Pancreas (tissue), 10 donors: ENCODE measurements around the gene GNAZ. TPM values are rescaled to one million over a fixed set of nuclear protein-coding genes. Genes with fewer than 3 reads are reported as not detected.

ENCODE experiments used
- ATAC-seq, 4 donors: fragments of 200-7000 bp; cut with Tn5 transposase; one replicate each; pipeline versions ENCODE4 v1.8.0 to v1.9.1; 2020; ENCODE audit warnings: mild to moderate bottlenecking in 4 of 4, moderate library complexity in 4 of 4
- DNase-seq, 6 donors: peaks; one replicate each; pipeline ENCODE4 v3.0.0-alpha.2; 2020
- FAIRE-seq: peaks from 2 replicates; lab custom pipeline; 2012; peaks lifted over from hg19 to GRCh38; lab: Jason Lieb, UNC
- H3K27ac ChIP-seq, 4 donors: fragments of 200-600 bp; sonication (generic); 1 replicate in 3 of 4; 2 replicates in 1 of 4; pipeline versions ENCODE4 v1.5.0 to v1.8.0; 2020
- H3K27me3 ChIP-seq, 4 donors: fragments of 200-600 bp; one replicate each; pipeline ENCODE4 v1.8.0; 2021
- H3K36me3 ChIP-seq, 3 donors: fragments of 200-600 bp; sonication (generic) in 1 of 3; one replicate each; pipeline versions ENCODE4 v1.5.0 to v1.8.0; 2020 to 2021
- H3K4me1 ChIP-seq, 3 donors: fragments of 200-600 bp; one replicate each; pipeline ENCODE4 v1.8.0; 2021
- H3K4me3 ChIP-seq, 4 donors: fragments of 200-600 bp; sonication (generic) in 2 of 4; one replicate each; pipeline versions ENCODE4 v1.5.0 to v1.8.0; 2020 to 2021
- H3K9me3 ChIP-seq, 4 donors: fragments of 200-600 bp; one replicate each; pipeline ENCODE4 v1.8.0; 2021
- CTCF ChIP-seq, 4 donors: fragments of 200-600 bp; sonication (generic) in 3 of 4; IDR thresholded peaks; one replicate each; pipeline versions ENCODE4 v1.5.0 to v1.8.0; 2021; ENCODE audit warnings: antibody characterized with exemption in 4 of 4
- WGBS, 2 donors: extraction: QIAGEN DNeasy Blood & Tissue Kit; methylation state at CpG; one replicate each; pipeline ENCODE4 v1.1.7; 2013; 5-methylcytosine and 5-hydroxymethylcytosine counted together
- intact Hi-C, 3 donors: fragments of 100-400 bp; cut with DNase I; formaldehyde crosslinking; loops; one replicate each; pipeline versions ENCODE4 v1.11.1 to v1.14.2; 2022
- polyA plus RNA-seq, 2 donors: library from polyadenylated mRNA; stranded (reverse); fragments of 200-250 nt; gene quantifications; one replicate each; pipeline ENCODE4 v1.2.3, GENCODE V29; 2013
- total RNA-seq, 6 donors: library from RNA; stranded (reverse); fragmentation: NEBNext Ultra II Directional in 4 of 6; extraction: Animal tissue kit (Norgen Biotek cat#: 25700) in 4 of 6; gene quantifications; one replicate each; pipeline versions ENCODE4 v1.2.1 to v1.2.4, GENCODE V29; 2021 to 2023
- donor health status: healthy with polysubstance abuse.
- donor health status: DM: no; HTN: no; CAD: no; lungs with moderate emphysema.
- donor health status: DM: no; HTN: no; CAD: no.
- donor health status: control.
- donor health status: control.
- donor health status: Bipolar disorder and iron deficiency.
- donor health status: DM: yes; HTN: yes; CAD: no.
- donor health status: DM: no; HTN: no; CAD: no.
- donor health status: DM: no; HTN: no; CAD: no.
- donor health status: DM: yes; HTN: yes; CAD: no.

The GNAZ gene
- total and polyA plus RNA-seq, 8 donors, result 0.88 to 9.7 (median 2.1) TPM

- ATAC-seq (no peak), FAIRE-seq (no peak), DNase-seq (peak in 2 of 6 donors; percentile 3 to 35)
- WGBS, 2 donors, result 74 to 77% methylated on average over 9 of the region's 9 CpGs
- H3K27ac ChIP-seq, result no peak overlapping the region
- no peak overlapping the region for H3K4me3 ChIP-seq
- no peaks in the 10 kb centered on the region for H3K27me3 ChIP-seq
- no peaks in the 10 kb centered on the region for H3K9me3 ChIP-seq
- H3K4me1 ChIP-seq, result no peaks in the 10 kb centered on the region
- no peak for TF ChIP-seq CTCF (IDR thresholded peaks at IDR 0.05)
- H3K36me3 ChIP-seq, result no peaks in the 10 kb centered on the region
- intact Hi-C loops, result no loop called here
Observed at GRCh38 chr22:23058481-23059283, 11.6 kb upstream of the GNAZ start.

DNA sequence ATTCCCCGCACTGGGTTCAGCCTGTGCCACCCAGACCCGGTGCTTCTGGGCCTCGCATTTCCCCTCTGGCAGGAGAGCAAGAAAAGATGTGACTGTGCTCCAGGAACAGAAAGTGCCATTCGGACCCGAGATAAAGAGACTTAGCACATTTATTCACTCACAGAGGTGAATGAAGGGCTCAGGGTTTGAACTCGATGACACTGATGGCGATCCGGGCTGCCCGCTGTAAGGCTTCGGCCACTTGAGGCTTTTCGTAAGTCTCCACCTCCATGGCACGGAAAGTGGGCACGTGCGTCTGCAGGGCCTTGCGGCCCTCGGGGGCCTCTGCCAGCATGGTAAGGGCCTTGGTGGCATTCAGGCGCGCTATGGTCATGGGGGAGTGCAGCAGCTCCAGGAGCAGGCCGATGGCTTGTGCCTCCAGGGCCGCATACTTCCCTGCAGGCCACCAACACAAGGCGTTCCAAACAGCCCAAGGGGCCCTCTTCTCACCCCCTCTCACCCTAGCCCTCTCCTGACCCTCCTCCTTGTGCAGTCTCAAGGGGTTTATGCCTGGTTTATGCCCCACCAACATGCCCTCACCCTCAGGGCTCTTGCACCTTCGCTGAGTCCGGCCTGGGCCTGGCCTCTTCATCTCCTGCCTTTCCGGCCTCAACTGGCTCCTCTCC, 10.9 kb upstream of the GNAZ start:
- Histone ChIP-seq H3K36me3 (no peaks in the 10 kb centered on the region), H3K9me3 (no peaks in the 10 kb centered on the region), H3K27ac (no peak overlapping the region), H3K4me1 (no peaks in the 10 kb centered on the region), H3K27me3 (no peaks in the 10 kb centered on the region), H3K4me3 (no peak overlapping the region)
- ATAC-seq (no peak), DNase-seq (peak in 3 of 6 donors; percentile 5 to 40 (median 35)), FAIRE-seq (no peak)
- WGBS, 2 donors, result 86 to 88% methylated on average over 24 of the region's 24 CpGs
- intact Hi-C loops, result no loop called here
- no peak for TF ChIP-seq CTCF (IDR thresholded peaks at IDR 0.05)

- Histone ChIP-seq H3K27ac (no peak overlapping the region), H3K4me1 (no peaks in the 10 kb centered on the region), H3K9me3 (no peaks in the 10 kb centered on the region), H3K27me3 (no peaks in the 10 kb centered on the region), H3K36me3 (no peaks in the 10 kb centered on the region), H3K4me3 (no peak overlapping the region)
- ATAC-seq (no peak), DNase-seq (peak in 4 of 6 donors; percentile 3 to 30 (median 16)), FAIRE-seq (no peak)
- WGBS, 2 donors, result 71 to 74% methylated on average over 9 of the region's 9 CpGs
- intact Hi-C loops, result no loop called here
- TF ChIP-seq CTCF (IDR thresholded peaks at IDR 0.05), result no peak
Observed at GRCh38 chr22:23060612-23061400, 9.5 kb upstream of the GNAZ start.

DNA sequence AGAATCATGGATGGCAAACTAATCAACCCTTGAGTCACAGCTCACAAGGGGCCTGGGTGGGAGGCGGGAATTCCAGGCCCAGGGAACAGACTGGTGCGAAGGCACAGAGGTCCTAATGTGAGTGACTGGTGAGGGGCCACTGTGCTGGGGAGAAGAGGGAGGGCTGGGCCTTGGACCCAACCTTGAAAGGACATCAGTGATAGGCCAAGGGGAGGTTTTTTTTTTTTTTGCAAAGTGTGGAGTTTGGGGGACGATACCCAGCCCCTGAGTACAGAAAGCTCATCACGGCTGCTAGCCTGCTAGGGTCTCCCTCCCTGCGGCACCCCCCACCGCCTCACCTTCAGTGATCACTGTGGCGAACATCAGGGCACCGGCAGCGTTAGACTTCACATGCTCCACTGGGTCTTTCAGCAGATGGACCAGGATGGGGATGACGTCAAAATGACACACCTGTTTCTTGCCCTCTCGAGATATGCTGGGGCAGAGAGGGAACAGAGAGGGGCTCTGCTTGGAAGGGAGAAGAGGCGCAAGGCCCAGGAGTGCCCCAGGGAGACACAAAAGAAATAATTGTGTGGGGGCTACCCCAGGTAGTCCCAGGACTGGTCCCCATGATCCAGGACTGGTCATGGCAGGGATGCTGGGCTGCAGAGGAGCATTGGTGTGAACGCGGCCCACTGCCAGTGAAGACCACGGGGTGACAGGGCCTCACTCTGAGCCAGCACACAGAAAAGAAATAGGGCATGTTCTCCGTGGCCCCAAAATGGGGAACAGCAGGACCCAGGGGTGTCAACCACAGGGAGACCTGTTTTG, 8.6 kb upstream of the GNAZ start:
- no peak overlapping the region for H3K4me3 ChIP-seq
- no peaks in the 10 kb centered on the region for H3K9me3 ChIP-seq
- no peaks in the 10 kb centered on the region for H3K4me1 ChIP-seq
- FAIRE-seq, result no peak
- H3K36me3 ChIP-seq, result no peaks in the 10 kb centered on the region
- no peak for ATAC-seq
- intact Hi-C loops, result no loop called here
- H3K27me3 ChIP-seq, result no peaks in the 10 kb centered on the region
- no peak for TF ChIP-seq CTCF (IDR thresholded peaks at IDR 0.05)
- 84 to 90% methylated on average over 16 of the region's 16 CpGs for WGBS, 2 donors
- peak in 4 of 6 donors; percentile 4 to 28 (median 16) for DNase-seq
- H3K27ac ChIP-seq, result no peak overlapping the region
